K562 (cell line): ENCODE data around the gene SULT1A3. TPM values are rescaled to one million over a fixed set of nuclear protein-coding genes. Genes with fewer than 3 reads are reported as not detected.

Experiments
- ATF3 ChIP-seq, 2 experiments: fragments of 450-650 bp in 1 of 2; sonication (generic) in 1 of 2; formaldehyde crosslinking in 1 of 2; IDR thresholded peaks in 1 of 2; conservative IDR thresholded peaks in 1 of 2; 2 replicates each; pipeline versions ENCODE4 v1.6.1 to v1.8.1; 2016 to 2023; ENCODE audit warnings: mild to moderate bottlenecking in 2 of 2, moderate library complexity in 2 of 2, inconsistent platforms in 1 of 2, missing genetic modification reagents in 1 of 2
- CEBPG ChIP-seq, 3 experiments: fragments of 200-800 bp in 1 of 3; sonication (Bioruptor generic) in 1 of 3; sonication (generic) in 1 of 3; formaldehyde crosslinking in 1 of 3; IDR thresholded peaks in 2 of 3; conservative IDR thresholded peaks in 1 of 3; 2 replicates each; pipeline versions ENCODE4 v1.6.1 to v1.8.0; 2016 to 2022; ENCODE audit warnings: missing compliant biosample characterization in 2 of 3, missing genetic modification characterization in 2 of 3, mild to moderate bottlenecking in 1 of 3, missing genetic modification reagents in 1 of 3
- ESRRA ChIP-seq: fragments of 450-650 bp; IDR thresholded peaks from 2 replicates; pipeline ENCODE4 v1.6.1; 2014; ENCODE audit warnings: low read depth, mild to moderate bottlenecking, moderate library complexity, borderline replicate concordance
- HMGN3 ChIP-seq: IDR thresholded peaks from 2 replicates; pipeline ENCODE4 v1.6.1; 2011; ENCODE audit warnings: borderline replicate concordance, low read depth, mild to moderate bottlenecking, mixed read lengths, low read length; ENCODE audit not compliant: insufficient read length; ENCODE audit errors: extremely low read depth
- HOXB6 ChIP-seq: fragments of 250-450 bp; sonication (Bioruptor Pico); IDR thresholded peaks from 2 replicates; pipeline ENCODE4 v1.5.1; 2022; ENCODE audit warnings: mild to moderate bottlenecking, borderline replicate concordance
- KLF13 ChIP-seq: fragments of 450-650 bp; IDR thresholded peaks from 2 replicates; pipeline ENCODE4 v1.6.1; 2016; ENCODE audit warnings: missing genetic modification characterization, low read depth, mild to moderate bottlenecking, missing compliant biosample characterization, moderate library complexity, borderline replicate concordance
- MCM5 ChIP-seq: fragments of 450-650 bp; IDR thresholded peaks from 2 replicates; pipeline ENCODE4 v1.6.1; 2016; ENCODE audit warnings: low read depth
- MEF2D ChIP-seq: conservative IDR thresholded peaks from 2 replicates; pipeline ENCODE4 v1.6.1; 2016; ENCODE audit warnings: low read depth, missing genetic modification characterization, missing compliant biosample characterization
- MYNN ChIP-seq, 2 experiments: sonication (generic); formaldehyde crosslinking in 1 of 2; IDR thresholded peaks; 2 replicates each; pipeline versions ENCODE4 v1.5.0 to v1.6.1; 2016 to 2020; ENCODE audit warnings: antibody characterized with exemption in 1 of 2, missing genetic modification reagents in 1 of 2
- NFRKB ChIP-seq: fragments of 450-650 bp; IDR thresholded peaks from 2 replicates; pipeline ENCODE4 v1.6.1; 2016; ENCODE audit warnings: low read depth
- NFYB ChIP-seq: IDR thresholded peaks from 2 replicates; pipeline ENCODE4 v1.6.1; 2011; ENCODE audit warnings: mild to moderate bottlenecking, moderate library complexity; ENCODE audit not compliant: insufficient read length; ENCODE audit errors: extremely low read depth
- RFX1 ChIP-seq: fragments of 450-650 bp; IDR thresholded peaks from 2 replicates; pipeline ENCODE4 v1.6.1; 2016; ENCODE audit warnings: mild to moderate bottlenecking, moderate library complexity
- SIN3B ChIP-seq: fragments of 450-650 bp; IDR thresholded peaks from 2 replicates; pipeline ENCODE4 v1.6.1; 2017; ENCODE audit warnings: low read depth, mild to moderate bottlenecking, moderate library complexity
- SLC30A9 ChIP-seq: fragments of 250-450 bp; sonication (Bioruptor Pico); IDR thresholded peaks from 2 replicates; pipeline ENCODE4 v1.8.0; 2022; ENCODE audit warnings: mild to moderate bottlenecking, moderate library complexity
- SMC3 ChIP-seq: conservative IDR thresholded peaks from 2 replicates; pipeline ENCODE4 v1.6.1; 2011; ENCODE audit warnings: low read depth, low read length, improper control_type of control experiment; ENCODE audit not compliant: insufficient read depth
- SP1 ChIP-seq: sonication (generic); formaldehyde crosslinking; IDR thresholded peaks from 2 replicates; pipeline ENCODE4 v1.8.1; 2022; ENCODE audit warnings: mild to moderate bottlenecking, missing genetic modification reagents
- SRSF3 ChIP-seq: fragments of 200-400 bp; formaldehyde crosslinking; IDR thresholded peaks from 2 replicates; pipeline ENCODE4 v1.6.1; 2016; ENCODE audit warnings: mild to moderate bottlenecking, low read length, moderate library complexity; ENCODE audit not compliant: insufficient read depth
- STAT6 ChIP-seq: sonication (generic); formaldehyde crosslinking; IDR thresholded peaks from 2 replicates; pipeline ENCODE4 v1.8.1; 2023; ENCODE audit warnings: mild to moderate bottlenecking, missing genetic modification reagents
- TFAM ChIP-seq: fragments of 250-450 bp; sonication (Bioruptor Pico); conservative IDR thresholded peaks from 2 replicates; pipeline ENCODE4 v1.5.0; 2021; ENCODE audit warnings: mild to moderate bottlenecking, moderate library complexity
- THRA ChIP-seq: fragments of 450-650 bp; IDR thresholded peaks from 2 replicates; pipeline ENCODE4 v1.6.1; 2017; ENCODE audit warnings: mild to moderate bottlenecking, moderate library complexity
- ZBTB17 ChIP-seq: fragments of 450-650 bp; formaldehyde crosslinking; IDR thresholded peaks from 2 replicates; pipeline ENCODE4 v1.4.0; 2020; ENCODE audit warnings: mild to moderate bottlenecking
- ZNF174 ChIP-seq: fragments of 250-450 bp; sonication (Bioruptor Pico); IDR thresholded peaks from 2 replicates; pipeline ENCODE4 v1.4.0; 2020; ENCODE audit warnings: mild to moderate bottlenecking
- ZNF778 ChIP-seq: fragments of 450-650 bp; formaldehyde crosslinking; IDR thresholded peaks from 2 replicates; pipeline ENCODE4 v1.4.0; 2020; ENCODE audit warnings: mild to moderate bottlenecking, moderate library complexity
- polyA plus RNA-seq, 8 experiments: library from polyadenylated mRNA; depleted of rRNA in 4 of 8; stranded (reverse) in 5 of 8; unstranded in 3 of 8; fragments of >200 nt; fragmentation: Nextera tagmentation in 2 of 8; fragmentation: Illumina TruSeq in 1 of 8; extraction: Ambion mirVana in 2 of 8; extraction: Trizol in 1 of 8; gene quantifications; 2 replicates each; pipeline versions ENCODE4 v1.2.1 to v1.2.3, GENCODE V29; 2011 to 2014; ENCODE audit warnings: inconsistent platforms in 1 of 8, missing spikeins in 1 of 8
- total RNA-seq, 7 experiments: library from RNA; depleted of rRNA in 6 of 7; stranded (reverse); fragments of >200 nt in 6 of 7; fragmentation: Illumina TruSeq in 2 of 7; extraction: Trizol in 2 of 7; gene quantifications; 2 replicates each; pipeline versions ENCODE4 v1.2.1 to v1.2.3, GENCODE V29; 2011 to 2021; ENCODE audit warnings: low replicate concordance in 1 of 7

The SULT1A3 gene
- total and polyA plus RNA-seq, 9 of the 15 experiments (the other 6 are each of a cell fraction or from before 2014, with no cell fraction given) = 2.4 to 18.0 (median 7.3) TPM

GRCh38 chr16:30185683-30186421 lies 13.2 kb upstream of the SULT1A3 start (continued):
- TF ChIP-seq NFRKB = peak; percentile 60; the same call in 1 of the 2 replicates
- TF ChIP-seq RFX1 = no peak
- TF ChIP-seq CEBPG (CRISPR knock-in tag; IDR thresholded peaks at IDR 0.05) = peak; percentile 91
- TF ChIP-seq CEBPG (tag; conservative IDR thresholded peaks at IDR 0.05 in 1 of 2, IDR thresholded peaks at IDR 0.05 in 1 of 2) = peak; percentile 37 to 77; a peak in 3 of 4 replicates
- no peak for TF ChIP-seq MYNN (IDR thresholded peaks at IDR 0.05)
- no peak for TF ChIP-seq MYNN (CRISPR knock-in tag; IDR thresholded peaks at IDR 0.05)
- TF ChIP-seq ZNF778 (CRISPR knock-in tag) = no peak
- no peak for TF ChIP-seq MCM5
- TF ChIP-seq SMC3 = 0 out of 2 replicates have a peak, but pooled peaks have one; percentile 3
- no peak for TF ChIP-seq HOXB6
- TF ChIP-seq STAT6 (CRISPR knock-in tag) = no peak
- peak; percentile 46 for TF ChIP-seq ZBTB17 (CRISPR knock-in tag)
- TF ChIP-seq NFYB = no peak
- no peak for TF ChIP-seq SLC30A9
- TF ChIP-seq HMGN3 = no peak
- no peak for TF ChIP-seq SIN3B
- TF ChIP-seq ATF3 (IDR thresholded peaks at IDR 0.05) = peak; percentile 83
- no peak for TF ChIP-seq ATF3 (CRISPR knock-in tag; conservative IDR thresholded peaks at IDR 0.05)
- TF ChIP-seq MEF2D (tag) = no peak
- no peak for TF ChIP-seq SRSF3
- TF ChIP-seq THRA = no peak
- TF ChIP-seq SP1 (CRISPR knock-in tag) = no peak
- TF ChIP-seq KLF13 = no peak
- no peak for TF ChIP-seq ZNF174
- no peak for TF ChIP-seq ESRRA
- no peak for TF ChIP-seq TFAM
